ENCODE data around the gene PCDHA13.
"Not testable (repeated sequence)": the region's sequence is repeated elsewhere in the genome, so short reads cannot be mapped to it uniquely, and the experiment has no call there.

Gene PCDHA13

DNA sequence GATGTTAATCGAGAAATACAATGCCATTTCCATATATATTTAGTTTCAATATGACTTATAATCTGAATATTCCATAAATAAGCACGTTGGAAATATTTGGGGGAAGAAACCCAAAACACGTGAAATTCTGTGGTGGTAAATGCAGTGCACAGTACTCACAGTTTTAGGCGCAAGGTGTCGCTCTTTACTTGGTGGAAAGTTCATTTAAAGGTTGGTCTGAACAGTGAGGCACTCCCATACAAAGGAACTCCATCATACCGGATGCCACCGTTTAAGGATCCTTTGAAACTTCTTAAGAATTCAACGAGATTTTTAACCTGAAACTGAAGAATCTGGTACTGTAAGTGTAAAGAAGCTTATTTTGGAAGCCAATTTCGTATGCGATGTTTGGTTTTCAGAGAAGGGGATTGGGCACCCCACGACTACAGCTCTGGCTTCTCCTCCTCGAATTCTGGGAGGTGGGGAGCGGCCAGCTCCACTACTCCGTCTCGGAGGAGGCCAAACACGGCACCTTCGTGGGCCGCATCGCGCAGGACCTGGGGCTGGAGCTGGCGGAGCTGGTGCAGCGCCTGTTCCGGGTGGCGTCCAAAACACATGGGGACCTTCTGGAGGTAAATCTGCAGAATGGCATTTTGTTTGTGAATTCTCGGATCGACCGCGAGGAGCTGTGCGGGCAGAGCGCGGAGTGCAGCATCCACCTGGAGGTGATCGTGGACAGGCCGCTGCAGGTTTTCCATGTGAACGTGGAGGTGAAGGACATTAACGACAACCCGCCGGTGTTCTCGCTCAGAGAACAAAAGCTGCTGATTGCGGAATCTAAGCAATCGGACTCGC lies 13.0 kb upstream of the PCDHA13 start, which contains the start of gene PCDHA11:
Gene PCDHA11 (plus strand): TSS at position 237 of the 834 bp plus-strand sequence. CDS start 147 bp downstream, at position 384.
- in situ Hi-C loops (cut with HindIII; ENCODE audit: low sequenced_read_pairs): no loop called here

DNA sequence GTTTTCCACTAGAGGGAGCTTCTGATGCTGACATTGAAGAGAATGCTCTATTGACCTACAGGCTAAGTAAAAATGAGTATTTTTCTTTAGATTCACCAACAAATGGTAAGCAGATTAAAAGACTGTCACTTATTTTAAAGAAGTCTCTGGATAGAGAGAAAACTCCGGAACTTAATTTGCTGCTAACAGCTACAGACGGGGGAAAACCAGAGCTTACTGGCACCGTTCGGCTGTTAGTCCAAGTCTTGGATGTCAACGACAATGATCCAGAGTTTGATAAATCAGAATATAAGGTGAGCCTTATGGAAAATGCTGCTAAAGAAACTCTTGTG lies 12.4 kb upstream of the PCDHA13 start:
- in situ Hi-C loops (cut with HindIII; ENCODE audit: low sequenced_read_pairs): no loop called here

DNA sequence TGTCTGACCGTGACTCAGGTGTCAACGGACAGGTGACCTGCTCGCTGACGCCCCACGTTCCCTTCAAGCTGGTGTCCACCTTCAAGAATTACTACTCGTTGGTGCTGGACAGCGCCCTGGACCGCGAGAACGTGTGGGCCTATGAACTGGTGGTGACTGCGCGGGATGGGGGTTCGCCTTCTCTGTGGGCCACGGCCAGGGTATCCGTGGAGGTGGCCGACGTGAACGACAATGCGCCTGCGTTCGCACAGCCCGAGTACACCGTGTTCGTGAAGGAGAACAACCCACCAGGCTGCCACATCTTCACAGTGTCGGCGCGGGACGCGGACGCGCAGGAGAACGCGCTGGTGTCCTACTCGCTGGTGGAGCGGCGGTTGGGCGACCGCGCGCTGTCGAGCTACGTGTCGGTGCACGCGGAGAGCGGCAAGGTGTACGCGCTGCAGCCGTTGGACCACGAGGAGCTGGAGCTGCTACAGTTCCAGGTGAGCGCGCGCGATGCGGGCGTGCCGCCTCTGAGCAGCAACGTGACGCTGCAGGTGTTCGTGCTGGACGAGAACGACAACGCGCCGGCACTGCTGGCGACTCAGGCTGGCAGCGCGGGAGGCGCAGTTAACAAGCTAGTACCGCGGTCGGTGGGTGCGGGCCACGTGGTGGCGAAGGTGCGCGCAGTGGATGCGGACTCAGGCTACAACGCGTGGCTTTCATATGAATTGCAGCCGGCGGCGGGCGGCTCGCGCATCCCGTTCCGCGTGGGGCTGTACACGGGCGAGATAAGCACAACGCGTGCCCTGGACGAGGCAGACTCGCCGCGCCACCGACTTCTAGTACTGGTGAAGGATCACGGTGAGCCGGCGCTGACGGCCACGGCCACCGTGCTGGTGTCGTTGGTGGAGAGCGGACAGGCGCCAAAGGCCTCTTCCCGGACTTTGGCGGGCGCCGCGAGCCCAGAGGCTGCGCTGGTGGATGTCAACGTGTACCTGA lies 11.4 kb upstream of the PCDHA13 start:
- in situ Hi-C loops (cut with HindIII; ENCODE audit: low sequenced_read_pairs): no loop called here

DNA sequence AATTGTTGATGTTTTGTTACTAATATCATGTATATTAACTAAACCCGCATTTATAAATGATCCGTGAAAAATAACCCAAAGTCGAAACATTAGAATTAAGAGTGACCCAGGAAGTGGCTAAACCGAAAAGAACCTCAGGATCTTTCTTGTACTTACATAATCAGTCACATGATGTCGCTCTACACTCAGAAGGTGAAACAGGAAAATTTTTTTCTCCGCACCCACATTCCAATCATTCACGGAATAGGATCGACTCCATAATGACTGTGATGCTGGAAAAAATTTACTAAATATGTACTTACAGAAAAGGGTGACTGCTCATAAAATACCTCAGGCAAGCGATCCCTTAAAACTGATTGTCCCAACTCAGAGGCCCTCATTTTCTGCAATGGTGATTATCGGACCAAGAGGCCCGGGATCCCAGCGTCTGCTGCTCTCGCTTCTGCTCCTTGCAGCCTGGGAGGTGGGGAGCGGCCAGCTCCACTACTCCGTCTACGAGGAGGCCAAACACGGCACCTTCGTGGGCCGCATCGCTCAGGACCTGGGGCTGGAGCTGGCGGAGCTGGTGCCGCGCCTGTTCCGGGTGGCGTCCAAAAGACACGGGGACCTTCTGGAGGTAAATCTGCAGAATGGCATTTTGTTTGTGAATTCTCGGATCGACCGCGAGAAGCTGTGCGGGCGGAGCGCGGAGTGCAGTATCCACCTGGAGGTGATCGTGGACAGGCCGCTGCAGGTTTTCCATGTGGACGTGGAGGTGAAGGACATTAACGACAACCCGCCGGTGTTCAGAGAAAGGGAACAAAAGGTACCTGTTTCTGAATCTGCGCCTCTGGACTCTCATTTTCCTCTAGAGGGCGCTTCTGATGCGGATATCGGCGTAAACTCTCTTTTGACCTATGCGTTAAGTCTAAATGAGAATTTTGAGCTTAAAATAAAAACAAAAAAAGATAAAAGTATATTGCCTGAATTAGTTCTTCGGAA lies 6.5 kb upstream of the PCDHA13 start, which contains the start of gene PCDHA12:
Gene PCDHA12 (plus strand): TSS at position 224 of the 981 bp plus-strand sequence. CDS start 165 bp downstream, at position 389.
- in situ Hi-C loops (cut with HindIII; ENCODE audit: low sequenced_read_pairs): no loop called here

DNA sequence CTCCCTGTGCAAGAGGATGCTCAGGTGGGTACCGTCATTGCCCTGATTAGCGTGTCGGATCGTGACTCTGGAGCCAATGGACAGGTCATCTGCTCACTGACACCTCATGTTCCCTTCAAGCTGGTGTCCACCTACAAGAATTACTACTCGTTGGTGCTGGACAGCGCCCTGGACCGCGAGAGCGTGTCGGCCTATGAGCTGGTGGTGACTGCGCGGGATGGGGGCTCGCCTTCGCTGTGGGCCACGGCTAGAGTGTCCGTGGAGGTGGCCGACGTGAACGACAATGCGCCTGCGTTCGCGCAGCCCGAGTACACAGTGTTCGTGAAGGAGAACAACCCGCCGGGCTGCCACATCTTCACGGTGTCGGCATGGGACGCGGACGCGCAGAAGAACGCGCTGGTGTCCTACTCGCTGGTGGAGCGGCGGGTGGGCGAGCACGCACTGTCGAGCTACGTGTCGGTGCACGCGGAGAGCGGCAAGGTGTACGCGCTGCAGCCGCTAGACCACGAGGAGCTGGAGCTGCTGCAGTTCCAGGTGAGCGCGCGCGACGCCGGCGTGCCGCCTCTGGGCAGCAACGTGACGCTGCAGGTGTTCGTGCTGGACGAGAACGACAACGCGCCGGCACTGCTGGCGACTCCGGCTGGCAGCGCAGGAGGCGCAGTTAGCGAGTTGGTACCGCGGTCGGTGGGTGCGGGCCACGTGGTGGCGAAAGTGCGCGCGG lies 5.2 kb upstream of the PCDHA13 start:
- in situ Hi-C loops (cut with HindIII; ENCODE audit: low sequenced_read_pairs): not testable (repeated sequence)

DNA sequence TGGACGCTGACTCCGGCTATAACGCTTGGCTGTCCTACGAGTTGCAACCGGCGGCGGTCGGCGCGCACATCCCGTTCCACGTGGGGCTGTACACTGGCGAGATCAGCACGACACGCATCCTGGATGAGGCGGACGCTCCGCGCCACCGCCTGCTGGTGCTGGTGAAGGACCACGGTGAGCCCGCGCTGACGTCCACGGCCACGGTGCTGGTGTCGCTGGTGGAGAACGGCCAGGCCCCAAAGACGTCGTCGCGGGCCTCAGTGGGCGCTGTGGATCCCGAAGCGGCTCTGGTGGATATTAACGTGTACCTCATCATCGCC lies 4.7 kb upstream of the PCDHA13 start:
- in situ Hi-C loops (cut with HindIII; ENCODE audit: low sequenced_read_pairs): no loop called here

DNA sequence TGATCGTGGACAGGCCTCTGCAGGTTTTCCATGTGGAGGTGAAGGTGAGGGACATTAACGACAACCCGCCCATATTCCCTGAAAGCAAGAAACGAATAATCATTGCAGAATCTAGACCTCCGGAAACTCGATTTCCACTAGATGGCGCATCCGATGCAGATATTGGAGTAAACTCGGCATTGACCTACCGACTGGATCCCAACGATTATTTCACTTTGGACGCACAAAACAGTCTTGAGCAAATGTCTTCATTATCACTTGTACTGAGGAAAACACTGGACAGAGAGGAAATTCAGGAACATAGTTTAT lies 621 bp downstream of the PCDHA13 start:
- in situ Hi-C loops (cut with HindIII; ENCODE audit: low sequenced_read_pairs): no loop called here

DNA sequence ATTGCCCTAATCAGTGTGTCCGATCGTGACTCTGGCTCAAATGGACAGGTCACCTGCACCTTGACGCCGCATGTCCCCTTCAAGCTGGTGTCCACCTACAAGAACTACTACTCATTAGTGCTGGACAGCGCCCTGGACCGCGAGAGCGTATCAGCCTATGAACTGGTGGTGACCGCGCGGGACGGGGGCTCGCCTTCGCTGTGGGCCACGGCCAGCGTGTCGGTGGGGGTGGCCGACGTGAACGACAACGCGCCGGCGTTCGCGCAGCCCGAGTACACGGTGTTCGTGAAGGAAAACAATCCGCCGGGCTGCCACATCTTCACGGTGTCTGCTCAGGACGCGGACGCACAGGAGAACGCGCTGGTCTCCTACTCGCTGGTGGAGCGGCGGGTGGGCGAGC lies 1.4 kb downstream of the PCDHA13 start:
- in situ Hi-C loops (cut with HindIII; ENCODE audit: low sequenced_read_pairs): no loop called here

DNA sequence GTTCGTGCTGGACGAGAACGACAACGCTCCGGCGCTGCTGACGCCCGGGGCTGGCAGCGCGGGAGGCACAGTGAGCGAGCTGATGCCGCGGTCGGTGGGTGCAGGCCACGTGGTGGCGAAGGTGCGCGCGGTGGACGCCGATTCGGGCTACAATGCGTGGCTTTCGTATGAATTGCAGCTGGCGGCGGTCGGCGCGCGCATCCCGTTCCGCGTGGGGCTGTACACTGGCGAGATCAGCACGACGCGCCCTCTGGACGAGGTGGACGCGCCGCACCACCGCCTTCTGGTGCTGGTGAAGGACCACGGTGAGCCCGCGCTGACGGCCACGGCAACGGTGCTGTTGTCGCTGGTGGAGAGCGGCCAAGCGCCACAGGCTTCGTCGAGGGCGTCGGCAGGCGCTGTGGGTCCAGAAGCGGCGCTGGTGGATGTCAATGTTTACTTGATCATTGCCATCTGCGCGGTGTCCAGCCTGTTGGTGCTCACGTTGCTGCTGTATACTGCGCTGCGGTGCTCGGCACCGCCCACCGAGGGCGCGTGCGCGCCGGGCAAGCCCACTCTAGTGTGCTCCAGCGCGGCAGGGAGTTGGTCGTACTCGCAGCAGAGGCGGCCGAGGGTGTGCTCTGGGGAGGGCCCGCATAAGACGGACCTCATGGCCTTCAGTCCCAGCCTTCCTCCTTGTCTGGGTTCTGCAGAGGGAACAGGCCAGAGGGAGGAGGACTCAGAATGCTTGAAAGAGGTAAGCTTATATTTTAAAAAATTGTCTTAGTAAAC lies 2.2 kb downstream of the PCDHA13 start:
- in situ Hi-C loops (cut with HindIII; ENCODE audit: low sequenced_read_pairs): no loop called here

DNA sequence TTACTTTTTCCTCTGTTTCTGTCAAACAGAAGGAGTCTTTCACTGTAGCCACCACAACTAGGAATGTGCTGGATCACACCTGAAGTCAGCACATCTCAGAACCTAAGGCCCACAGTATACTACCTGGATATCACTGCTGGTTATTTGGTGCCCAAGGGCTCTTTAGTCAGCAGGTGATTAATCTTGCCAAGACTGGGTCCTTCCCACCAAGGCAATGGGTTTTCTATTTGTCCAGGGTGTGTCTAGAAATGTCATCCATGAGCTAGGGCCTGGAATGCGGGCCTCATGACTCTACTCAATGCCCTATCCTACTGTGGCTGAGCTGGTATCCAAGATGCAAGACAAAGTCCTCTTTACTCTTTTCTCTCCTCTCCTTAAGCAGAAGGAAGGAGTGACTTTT lies 34.4 kb downstream of the PCDHA13 start:
- in situ Hi-C loops (cut with HindIII; ENCODE audit: low sequenced_read_pairs): no loop called here

DNA sequence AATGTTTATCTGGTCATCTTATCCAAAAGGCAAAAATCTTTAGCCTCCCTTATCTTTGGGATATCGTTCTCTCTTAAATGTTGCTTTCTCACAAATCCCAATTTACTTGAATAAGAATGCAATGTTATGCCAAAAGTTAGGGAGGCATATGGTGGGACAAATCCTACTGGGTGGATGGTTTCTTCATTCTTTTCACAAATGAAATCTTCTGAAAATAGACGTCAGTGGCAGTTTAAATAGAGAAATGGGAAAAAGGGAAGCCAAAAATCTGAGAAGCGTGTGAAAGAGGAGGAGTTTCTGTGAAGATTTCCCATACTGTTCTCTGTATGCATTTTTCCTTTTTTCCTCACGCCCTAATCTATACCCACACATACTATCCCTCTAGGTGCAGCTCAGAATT lies 41.7 kb downstream of the PCDHA13 start:
- in situ Hi-C loops (cut with HindIII; ENCODE audit: low sequenced_read_pairs): no loop called here

DNA sequence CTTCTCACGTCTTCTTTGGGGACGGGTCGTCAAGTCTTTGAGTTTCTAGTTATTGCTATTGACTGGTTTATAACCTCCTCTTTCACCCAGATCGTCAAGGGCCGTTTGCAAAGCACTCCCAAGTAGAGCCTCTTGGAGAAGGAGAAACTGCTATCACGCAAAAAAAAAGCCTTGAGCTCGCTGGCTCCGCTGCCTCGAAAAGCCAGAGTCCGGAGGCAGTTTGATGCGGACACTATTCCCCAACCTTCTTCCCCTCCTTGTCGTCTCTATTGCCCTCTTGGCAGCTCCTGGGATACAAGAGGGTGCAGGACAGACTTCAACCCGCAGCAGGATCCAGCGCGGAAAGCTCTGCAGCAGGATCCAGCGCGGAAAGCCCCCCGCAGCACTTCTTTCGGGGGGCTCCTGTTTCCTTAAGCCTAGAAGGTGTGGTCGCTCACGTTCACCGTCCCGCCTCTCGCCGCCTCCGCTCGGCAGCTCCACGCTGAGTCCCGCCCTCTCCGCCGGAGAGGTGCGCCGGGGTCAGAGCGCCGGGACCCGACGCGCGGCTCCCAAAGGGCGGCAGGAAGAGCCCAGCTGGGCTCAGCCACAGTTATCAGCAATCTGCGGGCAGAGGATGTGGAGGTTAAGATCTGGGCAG lies 44.0 kb downstream of the PCDHA13 start, which contains the start of gene PCDHAC1:
Gene PCDHAC1 (plus strand): TSS at position 494 of the 637 bp plus-strand sequence. CDS start 594 bp downstream, outside the sequence.
- in situ Hi-C loops (cut with HindIII; ENCODE audit: low sequenced_read_pairs): no loop called here

DNA sequence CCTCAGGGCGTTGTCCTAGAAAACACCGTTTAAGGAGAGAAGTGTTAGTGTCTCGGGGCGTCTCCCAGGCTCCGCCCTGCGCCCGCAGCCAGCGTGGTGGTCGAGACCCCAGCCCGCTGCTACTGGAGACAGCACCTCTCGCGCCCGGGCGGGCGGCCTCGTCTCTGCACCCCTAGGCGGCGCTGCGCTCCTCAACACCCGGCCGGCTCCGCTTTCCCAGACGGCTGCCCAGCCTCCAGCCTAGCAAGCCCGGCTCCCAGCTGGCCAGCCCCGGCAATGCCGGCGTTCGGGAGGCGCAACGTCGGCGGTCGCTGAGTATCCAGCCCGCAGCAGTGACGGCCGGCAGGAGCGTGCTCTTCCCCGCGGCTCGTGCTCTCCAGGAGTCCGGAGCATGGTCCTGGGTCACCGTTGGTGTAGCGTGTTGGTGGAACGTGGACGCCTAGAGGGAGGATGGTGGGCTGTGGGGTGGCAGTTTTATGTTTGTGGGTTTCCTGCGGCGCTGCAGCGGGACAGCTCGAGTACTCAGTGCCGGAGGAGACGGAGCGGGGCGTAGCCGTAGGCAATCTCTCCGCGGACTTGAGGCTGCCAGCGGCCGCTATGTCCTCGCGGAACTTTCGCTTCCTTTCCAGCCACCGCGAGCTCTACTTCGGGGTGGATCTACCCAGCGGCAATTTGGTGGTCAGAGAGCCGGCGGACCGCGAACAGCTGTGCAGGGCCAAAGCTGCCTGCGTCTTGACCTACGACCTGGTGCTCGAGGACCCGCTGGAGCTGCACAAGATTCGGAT lies 44.7 kb downstream of the PCDHA13 start:
- in situ Hi-C loops (cut with HindIII; ENCODE audit: low sequenced_read_pairs): no loop called here

DNA sequence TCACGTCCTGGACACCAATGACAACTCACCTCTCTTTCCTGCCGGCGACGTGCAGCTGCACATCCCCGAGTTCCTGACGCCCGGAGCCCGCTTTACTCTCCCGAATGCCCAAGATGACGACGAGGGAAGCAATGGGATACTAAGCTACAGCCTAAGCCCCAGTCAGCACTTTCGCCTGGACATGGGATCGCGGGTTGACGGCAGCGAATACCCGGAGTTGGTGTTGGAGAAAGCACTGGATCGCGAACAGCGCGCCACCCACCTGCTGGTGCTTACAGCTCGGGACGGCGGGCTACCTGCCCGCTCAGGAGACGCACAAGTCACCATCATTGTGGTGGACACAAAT lies 45.3 kb downstream of the PCDHA13 start:
- in situ Hi-C loops (cut with HindIII; ENCODE audit: low sequenced_read_pairs): no loop called here

Data from DLD1 (cell line).